HepG2 (cell line): ENCODE data around the gene EBF3. TPM values are rescaled to one million over a fixed set of nuclear protein-coding genes. Genes with fewer than 3 reads are reported as not detected.

ENCODE experiments used
- ATAC-seq: fragments of 200-7000 bp; cut with Tn5 transposase; 3 replicates; pipeline ENCODE4 v1.9.1; 2020; ENCODE audit warnings: mild to moderate bottlenecking, moderate library complexity
- BruUV-seq: library from RNA; stranded (reverse); fragments of 400-500 nt; replicated peaks from 2 replicates; lab custom pipeline; 2021; lab: Mats Ljungman, UMichigan
- CTCF ChIA-PET: fragments of 300-600 bp; formaldehyde crosslinking; extraction: SDS; loops from one replicate; lab custom pipeline; 2021; ENCODE audit warnings: low total read pairs, inconsistent platforms, low intra/inter-chr PET ratio; lab: Yijun Ruan, JAX
- POLR2A ChIA-PET: fragments of 350-600 bp; sonication (Branson Sonifier 250); formaldehyde crosslinking; loops from one replicate; lab custom pipeline; 2020; ENCODE audit warnings: antibody characterized with exemption, inconsistent platforms; lab: Yijun Ruan, JAX
- DNase-seq: peaks from one replicate; pipeline ENCODE4 v3.0.0-alpha.2; 2015; ENCODE audit warnings: low spot score
- FAIRE-seq: peaks from 3 replicates; lab custom pipeline; 2011; peaks lifted over from hg19 to GRCh38; lab: Jason Lieb, UNC
- H2AFZ ChIP-seq: one replicate; pipeline ENCODE4 v1.6.1; 2011; ENCODE audit warnings: low read length, inconsistent platforms
- H3K27ac ChIP-seq: fragments of 300-600 bp; 3 replicates; pipeline ENCODE4 v1.8.0; 2011; ENCODE audit warnings: mixed run types, mild to moderate bottlenecking, mixed read lengths, low read length, inconsistent platforms; ENCODE audit not compliant: insufficient read depth; ENCODE audit errors: extremely low read length
- H3K27me3 ChIP-seq, 2 experiments: fragments of 200-600 bp in 1 of 2; 2 replicates in 1 of 2; 3 replicates in 1 of 2; pipeline versions ENCODE4 v1.6.0 to v1.8.0; 2011; ENCODE audit warnings: low read length in 2 of 2, mild to moderate bottlenecking in 2 of 2, moderate library complexity in 2 of 2, inconsistent platforms in 1 of 2; ENCODE audit not compliant: insufficient read depth in 2 of 2, control insufficient read depth in 1 of 2
- H3K36me3 ChIP-seq, 2 experiments: fragments of 200-600 bp in 1 of 2; replicated peaks in 1 of 2; 2 replicates in 1 of 2; 3 replicates in 1 of 2; pipeline versions ENCODE4 v1.5.1 to v1.8.0; 2011; ENCODE audit warnings: low read length in 2 of 2, inconsistent platforms in 1 of 2; ENCODE audit not compliant: insufficient read depth in 2 of 2, control insufficient read depth in 1 of 2
- H3K4me1 ChIP-seq: 2 replicates; pipeline ENCODE4 v1.5.1; 2012; ENCODE audit warnings: low read length, inconsistent platforms; ENCODE audit not compliant: insufficient read depth
- H3K4me2 ChIP-seq: 2 replicates; pipeline ENCODE4 v1.6.0; 2011; ENCODE audit warnings: low read depth, low read length, inconsistent platforms
- H3K4me3 ChIP-seq, 3 experiments: fragments of 200-600 bp in 1 of 3; sonication (generic), shearing (Covaris generic) in 1 of 3; replicated peaks in 1 of 3; 2 replicates each; pipeline ENCODE4 v1.5.1; 2011 to 2016; ENCODE audit warnings: low read length in 3 of 3, inconsistent platforms in 2 of 3, low read depth in 2 of 3, mild to moderate bottlenecking in 2 of 3, control low read depth in 1 of 3, mixed read lengths in 1 of 3; ENCODE audit not compliant: insufficient read depth in 1 of 3
- H3K79me2 ChIP-seq: one replicate; pipeline ENCODE4 v1.6.1; 2011; ENCODE audit warnings: low read length, inconsistent platforms; ENCODE audit not compliant: insufficient read depth
- H3K9ac ChIP-seq: 2 replicates; pipeline ENCODE4 v1.6.0; 2011; ENCODE audit warnings: mild to moderate bottlenecking, low read depth, low read length, inconsistent platforms; ENCODE audit not compliant: insufficient read depth
- H3K9me3 ChIP-seq: 2 replicates; pipeline ENCODE4 v1.5.1; 2012; ENCODE audit warnings: mild to moderate bottlenecking, low read length
- H4K20me1 ChIP-seq: 2 replicates; pipeline ENCODE4 v1.6.0; 2011; ENCODE audit warnings: inconsistent platforms, mild to moderate bottlenecking, low read length, moderate library complexity; ENCODE audit not compliant: insufficient read depth
- GLI4 ChIP-seq: sonication (generic); formaldehyde crosslinking; IDR thresholded peaks from 2 replicates; pipeline ENCODE4 v1.5.1; 2020; ENCODE audit warnings: missing genetic modification reagents, mild to moderate bottlenecking, moderate library complexity, borderline replicate concordance
- IKZF4 ChIP-seq: sonication (generic); formaldehyde crosslinking; IDR thresholded peaks from 2 replicates; pipeline ENCODE4 v1.5.1; 2020; ENCODE audit warnings: borderline replicate concordance, mild to moderate bottlenecking, low read depth, missing genetic modification reagents; ENCODE audit errors: not compliant biosample characterization
- KAT2B ChIP-seq: fragments of 150-350 bp; IDR thresholded peaks from 2 replicates; pipeline ENCODE4 v1.6.1; 2014; ENCODE audit warnings: low read depth, low read length, borderline replicate concordance
- MAFF ChIP-seq: IDR thresholded peaks from 2 replicates; pipeline ENCODE4 v1.6.1; 2011; ENCODE audit warnings: low read depth, low read length, improper control_type of control experiment
- PRMT3 ChIP-seq: sonication (generic); formaldehyde crosslinking; IDR thresholded peaks from 2 replicates; pipeline ENCODE4 v1.8.1; 2022; ENCODE audit warnings: low read depth, mild to moderate bottlenecking, moderate library complexity, missing genetic modification reagents, borderline replicate concordance
- SIX4 ChIP-seq: sonication (generic); formaldehyde crosslinking; IDR thresholded peaks from 2 replicates; pipeline ENCODE4 v1.4.0; 2020; ENCODE audit warnings: missing genetic modification reagents
- SRF ChIP-seq: IDR thresholded peaks from 2 replicates; pipeline ENCODE4 v1.6.1; 2011; ENCODE audit warnings: mild to moderate bottlenecking, low read depth, low read length, moderate library complexity
- TFAP4 ChIP-seq: sonication (generic); IDR thresholded peaks from 2 replicates; pipeline ENCODE4 v1.6.1; 2016; ENCODE audit warnings: low read depth, borderline replicate concordance
- TFDP2 ChIP-seq: sonication (generic); formaldehyde crosslinking; IDR thresholded peaks from 2 replicates; pipeline ENCODE4 v1.4.0; 2020; ENCODE audit warnings: missing genetic modification reagents
- ZBTB39 ChIP-seq: sonication (generic); formaldehyde crosslinking; IDR thresholded peaks from 2 replicates; pipeline ENCODE4 v1.5.0; 2020; ENCODE audit warnings: missing genetic modification reagents
- ZBTB8A ChIP-seq: sonication (generic); formaldehyde crosslinking; IDR thresholded peaks from 2 replicates; pipeline ENCODE4 v1.4.0; 2020; ENCODE audit warnings: mild to moderate bottlenecking, low read depth, missing genetic modification reagents, borderline replicate concordance
- ZNF564 ChIP-seq: sonication (generic); formaldehyde crosslinking; IDR thresholded peaks from 2 replicates; pipeline ENCODE4 v1.8.1; 2023; ENCODE audit warnings: mild to moderate bottlenecking, missing genetic modification reagents
- ZNF777 ChIP-seq: sonication (generic); formaldehyde crosslinking; IDR thresholded peaks from 2 replicates; pipeline ENCODE4 v1.4.0; 2020; ENCODE audit warnings: missing genetic modification reagents
- ZNF878 ChIP-seq: sonication (generic); formaldehyde crosslinking; IDR thresholded peaks from 2 replicates; pipeline ENCODE4 v1.8.1; 2023; ENCODE audit warnings: mild to moderate bottlenecking, missing genetic modification reagents, moderate library complexity
- WGBS: methylation state at CpG from one replicate; pipeline ENCODE4 v1.1.6; 2017; ENCODE audit warnings: low lambda C conversion rate; 5-methylcytosine and 5-hydroxymethylcytosine counted together
- in situ Hi-C: cut with HindIII; loops from 2 replicates; pipeline ENCODE4 v1.10.0; 2017; ENCODE audit warnings: low pct_unique_long_range_greater_than_20kb; ENCODE audit not compliant: extremely low pct_ligation_motif_present
- intact Hi-C: fragments of 100-400 bp; cut with micrococcal nuclease; formaldehyde crosslinking; loops from one replicate; pipeline ENCODE4 v1.10.0; 2022; ENCODE audit not compliant: unreplicated experiment
- polyA plus RNA-seq, 8 experiments: library from polyadenylated mRNA; depleted of rRNA in 3 of 8; stranded (reverse) in 7 of 8; unstranded in 1 of 8; fragments of >200 nt; fragmentation: Illumina TruSeq in 4 of 8; extraction: Trizol in 4 of 8; gene quantifications; 2 replicates each; pipeline versions ENCODE4 v1.2.1 to v1.2.3, GENCODE V29; 2011 to 2016; ENCODE audit warnings: low read depth in 4 of 8, missing spikeins in 1 of 8, mixed read lengths in 1 of 8; ENCODE audit not compliant: insufficient read depth in 1 of 8
- total RNA-seq, 5 experiments: library from RNA; depleted of rRNA; stranded (reverse); fragments of >200 nt; fragmentation: Illumina TruSeq; extraction: Trizol; gene quantifications; 2 replicates each; pipeline ENCODE4 v1.2.3, GENCODE V29; 2016; ENCODE audit warnings: low read depth in 1 of 5

Gene EBF3
- total and polyA plus RNA-seq, 2 of the 13 experiments (the other 11 are each of a cell fraction or from before 2014, with no cell fraction given), result not detected

- H3K27me3 ChIP-seq, result peaks cover 9 to 50% of the 10 kb centered on the region in 2 experiments; a peak in 4 of 5 replicates
- no peaks in the 10 kb centered on the region for H3K79me2 ChIP-seq
- H3K4me1 ChIP-seq, result peaks cover 11% of the 10 kb centered on the region
- H3K4me3 ChIP-seq, result no peak overlapping the region
- H2AFZ ChIP-seq, result no peak overlapping the region
- DNase-seq (no peak), FAIRE-seq (no peak)
- BruUV-seq, result no TSS peak
- H3K36me3 ChIP-seq, result no peaks in the 10 kb centered on the region
- 51% methylated on average over 10 of the region's 10 CpGs for WGBS
- POLR2A ChIA-PET, result no interaction called here
- H3K4me2 ChIP-seq, result no peak overlapping the region
- H4K20me1 ChIP-seq, result no peaks in the 10 kb centered on the region
- CTCF ChIA-PET, result no interaction called here
- no peak overlapping the region for H3K9ac ChIP-seq
- H3K9me3 ChIP-seq, result no peaks in the 10 kb centered on the region
- TF ChIP-seq ZNF777 (CRISPR knock-in tag), result no peak
- no peak for TF ChIP-seq KAT2B
- TF ChIP-seq ZBTB8A (CRISPR knock-in tag), result no peak
- TF ChIP-seq, all 625 proteins: peak for 0
- in situ Hi-C loops (no loop called here), intact Hi-C loops (no loop called here)
- no peak for ATAC-seq
- no peak overlapping the region for H3K27ac ChIP-seq
These were observed 109.9 kb downstream of the EBF3 start for GRCh38 chr10:129854158-129854557.

GRCh38 chr10:129853562-129853903 is 110.5 kb downstream of the EBF3 start:
- peak; percentile 68 for FAIRE-seq
- Histone ChIP-seq H4K20me1 (no peaks in the 10 kb centered on the region), H3K4me1 (peaks cover 11% of the 10 kb centered on the region), H3K36me3 (no peaks in the 10 kb centered on the region), H3K9me3 (no peaks in the 10 kb centered on the region), H2AFZ (no peak overlapping the region), H3K27ac (no peak overlapping the region), H3K4me2 (no peak overlapping the region), H3K27me3 (peaks cover 11 to 55% of the 10 kb centered on the region in 2 experiments; a peak in 4 of 5 replicates), H3K79me2 (no peaks in the 10 kb centered on the region), H3K4me3 (no peak overlapping the region), H3K9ac (no peak overlapping the region)
- in situ Hi-C loops (no loop called here), intact Hi-C loops (no loop called here)
- BruUV-seq, result no TSS peak
- ChIA-PET CTCF (no interaction called here), POLR2A (no interaction called here)
- DNase-seq, result peak; percentile 25
- peak; percentile 57 for ATAC-seq
- WGBS, result 0% methylated on average over 2 of the region's 2 CpGs
- TF ChIP-seq PRMT3 (CRISPR knock-in tag) (no peak), MAFF (peak; percentile 81), ZBTB39 (CRISPR knock-in tag) (no peak), IKZF4 (CRISPR knock-in tag) (no peak), TFDP2 (CRISPR knock-in tag) (no peak), SRF (no peak), ZNF878 (CRISPR knock-in tag) (no peak), SIX4 (CRISPR knock-in tag) (no peak), ZNF564 (no peak), TFAP4 (peak; percentile 13; the same call in 1 of the 2 replicates), GLI4 (CRISPR knock-in tag) (no peak)
